Peyer's patch (tissue), 4 donors: ENCODE measurements around the gene ARSI. TPM values are rescaled to one million over a fixed set of nuclear protein-coding genes. Genes with fewer than 3 reads are reported as not detected.

Source experiments
- DNase-seq, 3 donors: peaks; one replicate each; pipeline ENCODE4 v3.0.0-alpha.2; 2017 to 2019
- H3K27ac ChIP-seq, 4 donors: fragments of 200-600 bp; sonication (generic); one replicate each; pipeline ENCODE4 v1.5.1; 2016 to 2019
- H3K27me3 ChIP-seq, 2 donors: fragments of 200-600 bp; sonication (generic); one replicate each; pipeline ENCODE4 v1.5.1; 2019
- H3K36me3 ChIP-seq, 3 donors: fragments of 200-600 bp; sonication (generic); one replicate each; pipeline ENCODE4 v1.5.1; 2016 to 2019
- H3K4me1 ChIP-seq, 4 donors: fragments of 200-600 bp; sonication (generic); one replicate each; pipeline ENCODE4 v1.5.1; 2016 to 2019
- H3K4me3 ChIP-seq, 4 donors: fragments of 200-600 bp; sonication (generic); 1 replicate in 3 of 4; 2 replicates in 1 of 4; pipeline ENCODE4 v1.5.1; 2016 to 2019; ENCODE audit warnings: mild to moderate bottlenecking in 1 of 4
- H3K9me3 ChIP-seq, 4 donors: fragments of 200-600 bp; sonication (generic); one replicate each; pipeline ENCODE4 v1.5.1; 2016 to 2019; ENCODE audit warnings: mild to moderate bottlenecking in 1 of 4
- CTCF ChIP-seq, 6 experiments: fragments of 450-650 bp in 4 of 6; fragments of 200-600 bp in 2 of 6; sonication (generic) in 1 of 6; IDR thresholded peaks; one replicate each; pipeline ENCODE4 v1.5.1; 2017 to 2019; ENCODE audit warnings: antibody characterized with exemption in 6 of 6, mild to moderate bottlenecking in 3 of 6, moderate library complexity in 1 of 6
- POLR2A ChIP-seq, 2 donors: fragments of 450-650 bp; IDR thresholded peaks; one replicate each; pipeline ENCODE4 v1.5.1; 2017; ENCODE audit warnings: antibody characterized with exemption in 2 of 2, mild to moderate bottlenecking in 2 of 2, moderate library complexity in 2 of 2
- total RNA-seq, 4 donors: library from RNA; depleted of rRNA; stranded (reverse); fragments of >200 nt; gene quantifications; one replicate each; pipeline ENCODE4 v1.1.0, GENCODE V29; 2016

Gene ARSI
- total RNA-seq, 4 donors from 2014 or later: not detected

GRCh38 chr5:150265870-150266383, 36.8 kb downstream of the ARSI start:
- no peaks in the 10 kb centered on the region for H3K4me1 ChIP-seq
- H3K27me3 ChIP-seq: no peaks in the 10 kb centered on the region
- no peaks in the 10 kb centered on the region for H3K36me3 ChIP-seq
- no peaks in the 10 kb centered on the region for H3K9me3 ChIP-seq
- no peak overlapping the region for H3K27ac ChIP-seq
- H3K4me3 ChIP-seq: no peak overlapping the region
- DNase-seq: no peak
- no peak for TF ChIP-seq POLR2A (IDR thresholded peaks at IDR 0.05)
- no peak for TF ChIP-seq CTCF (IDR thresholded peaks at IDR 0.05)

GRCh38 chr5:150264667-150265603, 37.8 kb downstream of the ARSI start:
- no peaks in the 10 kb centered on the region for H3K4me1 ChIP-seq
- no peak for TF ChIP-seq CTCF (IDR thresholded peaks at IDR 0.05)
- TF ChIP-seq POLR2A (IDR thresholded peaks at IDR 0.05): no peak
- DNase-seq: no peak
- H3K36me3 ChIP-seq: no peaks in the 10 kb centered on the region
- H3K27ac ChIP-seq: no peak overlapping the region
- no peaks in the 10 kb centered on the region for H3K9me3 ChIP-seq
- no peak overlapping the region for H3K4me3 ChIP-seq
- no peaks in the 10 kb centered on the region for H3K27me3 ChIP-seq

GRCh38 chr5:150263801-150264621, 38.7 kb downstream of the ARSI start:
- Histone ChIP-seq H3K4me1 (no peaks in the 10 kb centered on the region), H3K27me3 (no peaks in the 10 kb centered on the region), H3K27ac (no peak overlapping the region), H3K36me3 (no peaks in the 10 kb centered on the region), H3K4me3 (no peak overlapping the region), H3K9me3 (no peaks in the 10 kb centered on the region)
- no peak for TF ChIP-seq CTCF (IDR thresholded peaks at IDR 0.05)
- TF ChIP-seq POLR2A (IDR thresholded peaks at IDR 0.05): no peak
- no peak for DNase-seq

GRCh38 chr5:150263375-150263775, 39.3 kb downstream of the ARSI start:
- Histone ChIP-seq H3K4me1 (no peaks in the 10 kb centered on the region), H3K36me3 (no peaks in the 10 kb centered on the region), H3K27me3 (no peaks in the 10 kb centered on the region), H3K4me3 (no peak overlapping the region), H3K9me3 (no peaks in the 10 kb centered on the region), H3K27ac (no peak overlapping the region)
- DNase-seq: no peak
- TF ChIP-seq CTCF (IDR thresholded peaks at IDR 0.05): no peak
- no peak for TF ChIP-seq POLR2A (IDR thresholded peaks at IDR 0.05)

GRCh38 chr5:150262502-150262901, 40.2 kb downstream of the ARSI start:
- Histone ChIP-seq H3K27me3 (no peaks in the 10 kb centered on the region), H3K4me1 (no peaks in the 10 kb centered on the region), H3K36me3 (no peaks in the 10 kb centered on the region), H3K4me3 (no peak overlapping the region), H3K9me3 (no peaks in the 10 kb centered on the region), H3K27ac (no peak overlapping the region)
- TF ChIP-seq POLR2A (IDR thresholded peaks at IDR 0.05) (no peak), CTCF (IDR thresholded peaks at IDR 0.05) (no peak)
- no peak for DNase-seq
